Measurements from ENCODE around the gene GIGYF2.

- no peak for TF ChIP-seq YY1 (IDR thresholded peaks at IDR 0.05; ENCODE audit: insufficient read depth, insufficient read length)
- no peak for TF ChIP-seq SUZ12 (IDR thresholded peaks at IDR 0.05; ENCODE audit: extremely low read depth, insufficient read depth, insufficient read length)
These were observed 189.0 kb downstream of the GIGYF2 start for GRCh38 chr2:232886176-232886575.
